Heart left ventricle (tissue), 16 donors: Measurements from ENCODE around the gene TRDN. TPM values are rescaled to one million over a fixed set of nuclear protein-coding genes. Genes with fewer than 3 reads are reported as not detected.

Experiments
- ATAC-seq, 4 donors: fragments of 200-7000 bp; cut with Tn5 transposase; one replicate each; pipeline ENCODE4 v1.9.1; 2020 to 2022; ENCODE audit warnings: moderate library complexity in 4 of 4, mild to moderate bottlenecking in 3 of 4, moderate number of reproducible peaks in 1 of 4
- DNase-seq, 5 donors: peaks; one replicate each; pipeline ENCODE4 v3.0.0-alpha.2; 2020
- H3K27ac ChIP-seq, 12 donors: fragments of 200-600 bp; sonication (generic) in 4 of 12; one replicate each; pipeline versions ENCODE4 v1.5.0 to v1.8.0; 2016 to 2022; ENCODE audit warnings: mild to moderate bottlenecking in 2 of 12
- H3K27me3 ChIP-seq, 9 donors: fragments of 200-600 bp; sonication (generic) in 2 of 9; one replicate each; pipeline versions ENCODE4 v1.5.1 to v1.8.0; 2016 to 2022; ENCODE audit warnings: mild to moderate bottlenecking in 3 of 9
- H3K36me3 ChIP-seq, 9 donors: fragments of 200-600 bp; sonication (generic) in 2 of 9; one replicate each; pipeline versions ENCODE4 v1.5.0 to v1.8.0; 2018 to 2022; ENCODE audit warnings: mild to moderate bottlenecking in 2 of 9
- H3K4me1 ChIP-seq, 12 donors: fragments of 200-600 bp; sonication (generic) in 4 of 12; one replicate each; pipeline versions ENCODE4 v1.5.0 to v1.8.0; 2016 to 2022; ENCODE audit warnings: mild to moderate bottlenecking in 3 of 12
- H3K4me3 ChIP-seq, 12 donors: fragments of 200-600 bp; sonication (generic) in 4 of 12; one replicate each; pipeline versions ENCODE4 v1.5.0 to v1.8.0; 2017 to 2022; ENCODE audit warnings: mild to moderate bottlenecking in 9 of 12, moderate library complexity in 4 of 12
- H3K9me3 ChIP-seq, 12 donors: fragments of 200-600 bp; sonication (generic) in 4 of 12; one replicate each; pipeline versions ENCODE4 v1.5.0 to v1.8.0; 2016 to 2022; ENCODE audit warnings: mild to moderate bottlenecking in 1 of 12
- POLR2A ChIP-seq, 2 donors: fragments of 450-650 bp; IDR thresholded peaks; one replicate each; pipeline ENCODE4 v1.6.1; 2017; ENCODE audit warnings: antibody characterized with exemption in 2 of 2, mild to moderate bottlenecking in 2 of 2, moderate library complexity in 2 of 2
- WGBS, 4 donors: extraction: QIAGEN DNeasy Blood & Tissue Kit in 2 of 4; methylation state at CpG; one replicate each; pipeline versions ENCODE4 v1.1.5 to v1.1.7; 2013 to 2018; 5-methylcytosine and 5-hydroxymethylcytosine counted together
- intact Hi-C, 10 donors: fragments of 100-400 bp; cut with DNase I; formaldehyde crosslinking; loops; one replicate each; pipeline versions ENCODE4 v1.11.1 to v1.14.2; 2022
- long read RNA-seq, 3 donors: library from polyadenylated mRNA; unstranded; transcript quantifications; one replicate each; pipeline ENCODE4 v2.0.0, GENCODE V29; 2020 to 2021
- polyA plus RNA-seq, 2 donors: library from polyadenylated mRNA; stranded (reverse); fragments of 200-250 nt; gene quantifications; one replicate each; pipeline ENCODE4 v1.2.3, GENCODE V29; 2013
- total RNA-seq, 9 donors: library from RNA; depleted of rRNA in 2 of 9; stranded (reverse); fragments of >200 nt in 2 of 9; fragmentation: NEBNext Ultra II Directional in 3 of 9; extraction: Animal tissue kit (Norgen Biotek cat#: 25700) in 3 of 9; gene quantifications; one replicate each; pipeline versions ENCODE4 v1.1.0 to v1.2.4, GENCODE V29; 2016 to 2023
- TF ChIP-seq, protein P1 (sequence below), 12 donors: fragments of 200-600 bp; sonication (generic) in 4 of 12; IDR thresholded peaks; one replicate each; pipeline versions ENCODE4 v1.5.0 to v1.8.0; 2018 to 2022; ENCODE audit warnings: antibody characterized with exemption in 12 of 12, mild to moderate bottlenecking in 5 of 12
- donor health status: ischemic (EF 13 %, LVEDD 7.1; RV severe dilation, severe dysfunction).
- donor health status: healthy with polysubstance abuse.
- donor health status: DM: no; HTN: yes; CAD: no.
- donor health status: DM: no; HTN: no; CAD: no.
- donor health status: ischemic (EF 25% LVEDD 6.9; RV normal size, moderate dysfunction).
- donor health status: ischemic (EF 25% LVEDD 5.7; RV mildly dilated, moderate dysfunction).
- donor health status: healthy.
- donor health status: DM: yes; HTN: yes; CAD: no.
- donor health status: ischemic (EF 35%, LVEDD 5.7; RV mildly dilated, moderate dysfunction).
- donor health status: nonischemic (EF 11% LVEDD 7.7; RV severe dilation, severe dysfunction).
- donor health status: DM: yes; HTN: yes; CAD: no.
- donor health status: PGD.
- donor health status: ischemic (EF 29% LVEDD 5.4; RV normal size, mild dysfunction).
- donor health status: nonischemic (EF 23%, LVEDD 6.1; RV moderate dilation, normal function).

Gene TRDN, protein sequence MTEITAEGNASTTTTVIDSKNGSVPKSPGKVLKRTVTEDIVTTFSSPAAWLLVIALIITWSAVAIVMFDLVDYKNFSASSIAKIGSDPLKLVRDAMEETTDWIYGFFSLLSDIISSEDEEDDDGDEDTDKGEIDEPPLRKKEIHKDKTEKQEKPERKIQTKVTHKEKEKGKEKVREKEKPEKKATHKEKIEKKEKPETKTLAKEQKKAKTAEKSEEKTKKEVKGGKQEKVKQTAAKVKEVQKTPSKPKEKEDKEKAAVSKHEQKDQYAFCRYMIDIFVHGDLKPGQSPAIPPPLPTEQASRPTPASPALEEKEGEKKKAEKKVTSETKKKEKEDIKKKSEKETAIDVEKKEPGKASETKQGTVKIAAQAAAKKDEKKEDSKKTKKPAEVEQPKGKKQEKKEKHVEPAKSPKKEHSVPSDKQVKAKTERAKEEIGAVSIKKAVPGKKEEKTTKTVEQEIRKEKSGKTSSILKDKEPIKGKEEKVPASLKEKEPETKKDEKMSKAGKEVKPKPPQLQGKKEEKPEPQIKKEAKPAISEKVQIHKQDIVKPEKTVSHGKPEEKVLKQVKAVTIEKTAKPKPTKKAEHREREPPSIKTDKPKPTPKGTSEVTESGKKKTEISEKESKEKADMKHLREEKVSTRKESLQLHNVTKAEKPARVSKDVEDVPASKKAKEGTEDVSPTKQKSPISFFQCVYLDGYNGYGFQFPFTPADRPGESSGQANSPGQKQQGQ
- total RNA-seq (100 to 1,000 TPM; 283 to 540 (median 381) TPM), polyA plus RNA-seq (100 to 1,000 TPM in 1 of 2 donors, 10 to 100 TPM in 1; 39.0 to 577 TPM)
- long read RNA-seq, donor 1, transcript TRDN-204 (6 exons, 1,294 nt), result minor isoform, 29 of 430 reads
- long read RNA-seq, donor 1, transcript TRDN-205 (8 exons, 1,179 nt), result major isoform, 183 of 430 reads
- long read RNA-seq, donor 1, partial matches to known transcripts, result 147 of 430 reads
- long read RNA-seq, donor 1, other reads (novel, unspliced or antisense), result 71 of 430 reads
- long read RNA-seq, donor 2, transcript TRDN-204 (6 exons, 1,294 nt), result major isoform, 37 of 344 reads
- long read RNA-seq, donor 2, transcript TRDN-205 (8 exons, 1,179 nt), result minor isoform, 25 of 344 reads
- long read RNA-seq, donor 2, partial matches to known transcripts, result 138 of 344 reads
- long read RNA-seq, donor 2, other reads (novel, unspliced or antisense), result 144 of 344 reads
- long read RNA-seq, donor 3, transcript TRDN-205 (8 exons, 1,179 nt), result major isoform, 79 of 240 reads
- long read RNA-seq, donor 3, transcript TRDN-204 (6 exons, 1,294 nt), result minor isoform, 16 of 240 reads
- long read RNA-seq, donor 3, partial matches to known transcripts, result 90 of 240 reads
- long read RNA-seq, donor 3, other reads (novel, unspliced or antisense), result 55 of 240 reads

DNA sequence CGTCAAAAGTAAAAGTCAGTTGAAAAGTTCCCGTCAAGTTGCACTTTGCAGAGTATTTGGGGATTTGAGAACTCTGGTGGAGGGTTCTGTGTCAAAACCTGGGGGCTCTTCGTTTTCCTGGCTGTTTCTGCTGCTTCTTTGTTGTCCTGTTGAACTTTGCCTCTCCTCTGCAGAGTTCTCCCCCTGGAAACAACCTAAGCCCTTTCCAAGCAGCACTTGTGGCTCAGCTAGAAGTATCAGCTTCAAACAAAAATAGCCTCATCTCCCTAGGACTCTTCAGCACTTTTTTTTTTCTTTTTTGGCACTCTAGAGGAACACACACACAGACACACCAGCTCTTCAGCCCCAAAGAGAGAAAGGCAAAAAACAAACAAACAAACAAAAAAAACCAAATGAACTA is at the start of gene TRDN:
TRDN (minus strand) TSS at position 169 of the 400 bp plus-strand sequence. CDS start 175 bp downstream, outside the sequence.
- intact Hi-C loops, result loop anchor here in 5 of 10 donors (5.0 to 10.0 kb wide), 4 partner anchors 69 to 132 kb away; no protein-coding TSS in a partner anchor
- Histone ChIP-seq H3K4me3 (peak within 1 kb of the TSS; percentile 1 to 70 (median 54)), H3K9me3 (no peaks in the 10 kb centered on the region), H3K4me1 (peaks cover 0 to 22% (median 3%) of the 10 kb centered on the region in 12 donors), H3K27me3 (no peaks in the 10 kb centered on the region), H3K36me3 (no peaks in the 10 kb centered on the region), H3K27ac (peak within 1 kb of the TSS; percentile 77 to 97 (median 88))
- TF ChIP-seq, protein P1, sequence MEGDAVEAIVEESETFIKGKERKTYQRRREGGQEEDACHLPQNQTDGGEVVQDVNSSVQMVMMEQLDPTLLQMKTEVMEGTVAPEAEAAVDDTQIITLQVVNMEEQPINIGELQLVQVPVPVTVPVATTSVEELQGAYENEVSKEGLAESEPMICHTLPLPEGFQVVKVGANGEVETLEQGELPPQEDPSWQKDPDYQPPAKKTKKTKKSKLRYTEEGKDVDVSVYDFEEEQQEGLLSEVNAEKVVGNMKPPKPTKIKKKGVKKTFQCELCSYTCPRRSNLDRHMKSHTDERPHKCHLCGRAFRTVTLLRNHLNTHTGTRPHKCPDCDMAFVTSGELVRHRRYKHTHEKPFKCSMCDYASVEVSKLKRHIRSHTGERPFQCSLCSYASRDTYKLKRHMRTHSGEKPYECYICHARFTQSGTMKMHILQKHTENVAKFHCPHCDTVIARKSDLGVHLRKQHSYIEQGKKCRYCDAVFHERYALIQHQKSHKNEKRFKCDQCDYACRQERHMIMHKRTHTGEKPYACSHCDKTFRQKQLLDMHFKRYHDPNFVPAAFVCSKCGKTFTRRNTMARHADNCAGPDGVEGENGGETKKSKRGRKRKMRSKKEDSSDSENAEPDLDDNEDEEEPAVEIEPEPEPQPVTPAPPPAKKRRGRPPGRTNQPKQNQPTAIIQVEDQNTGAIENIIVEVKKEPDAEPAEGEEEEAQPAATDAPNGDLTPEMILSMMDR (IDR thresholded peaks at IDR 0.05), result no peak
- peak in 1 of 2 donors; percentile 33 for TF ChIP-seq POLR2A (IDR thresholded peaks at IDR 0.05)
- 30 to 44% (median 34%) methylated on average over 3 of the region's 3 CpGs for WGBS, 4 donors
- ATAC-seq (peak; percentile 85 to 89 (median 88)), DNase-seq (peak in 3 of 5 donors; percentile 17 to 45 (median 38))

- H3K4me1 ChIP-seq, result peaks cover 0 to 4% (median 0%) of the 10 kb centered on the region in 12 donors
- 79 to 83% (median 82%) methylated on average over 1 of the region's 1 CpG for WGBS, 4 donors
- no peaks in the 10 kb centered on the region for H3K27me3 ChIP-seq
- TF ChIP-seq, protein P1 (IDR thresholded peaks at IDR 0.05), result no peak
- TF ChIP-seq POLR2A (IDR thresholded peaks at IDR 0.05), result no peak
- intact Hi-C loops, result no loop called here
- ATAC-seq (no peak), DNase-seq (no peak)
- no peaks in the 10 kb centered on the region for H3K36me3 ChIP-seq
- H3K27ac ChIP-seq, result no peak overlapping the region
- H3K4me3 ChIP-seq, result no peak overlapping the region
- no peaks in the 10 kb centered on the region for H3K9me3 ChIP-seq
Measured at GRCh38 chr6:123681957-123682462, 45.3 kb upstream of the TRDN start.

DNA sequence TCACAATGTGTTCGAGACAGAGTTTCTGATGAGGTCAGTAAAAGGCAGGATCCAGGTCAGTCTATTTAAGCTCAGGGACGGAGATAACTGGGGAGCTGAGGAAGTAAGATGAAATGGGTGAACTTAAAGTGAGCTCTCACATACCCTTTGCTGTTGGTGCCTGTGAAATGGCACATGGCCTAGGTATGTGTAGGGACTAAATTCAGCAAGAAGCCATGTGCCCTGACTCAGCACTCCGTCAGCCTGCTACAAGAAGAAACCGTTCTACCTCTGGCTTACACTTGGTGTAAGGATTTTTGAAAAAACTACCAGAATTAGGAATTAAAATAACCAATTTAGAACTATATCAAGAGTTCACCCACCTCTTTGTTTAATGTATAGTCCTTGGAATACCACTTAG is 41.1 kb upstream of the TRDN start:
- no peaks in the 10 kb centered on the region for H3K27me3 ChIP-seq
- TF ChIP-seq POLR2A (IDR thresholded peaks at IDR 0.05), result no peak
- TF ChIP-seq, protein P1 (IDR thresholded peaks at IDR 0.05), result no peak
- H3K4me3 ChIP-seq, result no peak overlapping the region
- no peak overlapping the region for H3K27ac ChIP-seq
- no peak for ATAC-seq
- H3K4me1 ChIP-seq, result peaks cover 0 to 4% (median 0%) of the 10 kb centered on the region in 12 donors
- 63 to 72% (median 66%) methylated on average over 4 of the region's 4 CpGs for WGBS, 4 donors
- H3K36me3 ChIP-seq, result no peaks in the 10 kb centered on the region
- intact Hi-C loops, result no loop called here
- peaks cover 0 to 2% (median 0%) of the 10 kb centered on the region in 12 donors for H3K9me3 ChIP-seq
- DNase-seq, result no peak
